Epidermal melanocyte (primary cell): ENCODE measurements around the gene SULF2.

Experiments used
- DNase-seq: peaks from one replicate; pipeline ENCODE4 v3.0.0; 2011; ENCODE audit warnings: low spot score; ENCODE audit not compliant: insufficient read length

The SULF2 gene

DNA sequence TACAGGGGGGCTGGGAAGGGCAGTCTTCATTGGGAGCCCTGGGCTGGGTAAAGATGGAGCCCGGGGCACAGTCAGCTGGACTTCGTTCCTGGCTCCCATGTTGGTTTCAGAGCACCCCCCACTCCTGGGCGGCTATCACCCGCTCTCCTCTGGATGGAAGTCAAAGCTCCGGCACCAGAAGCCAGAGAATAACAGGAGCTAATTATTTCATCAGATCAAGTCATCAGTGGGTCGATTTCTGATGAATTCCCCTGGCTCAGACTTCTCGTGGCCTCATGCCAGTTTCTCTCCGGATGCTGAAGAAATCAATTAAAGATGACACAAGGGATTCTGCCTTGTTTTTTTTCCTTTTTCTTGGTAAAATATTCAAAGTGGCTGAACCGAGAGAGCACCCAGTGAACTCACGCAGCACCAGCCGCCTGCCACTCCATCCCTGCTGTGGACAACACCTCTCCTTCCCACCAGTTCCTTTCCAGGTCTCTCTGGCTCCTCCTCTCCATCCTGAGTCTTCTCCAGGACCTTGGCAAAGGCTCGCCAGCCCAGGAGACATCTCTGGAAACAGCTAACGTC lies 22.5 kb downstream of the SULF2 start:
- no peak for DNase-seq

DNA sequence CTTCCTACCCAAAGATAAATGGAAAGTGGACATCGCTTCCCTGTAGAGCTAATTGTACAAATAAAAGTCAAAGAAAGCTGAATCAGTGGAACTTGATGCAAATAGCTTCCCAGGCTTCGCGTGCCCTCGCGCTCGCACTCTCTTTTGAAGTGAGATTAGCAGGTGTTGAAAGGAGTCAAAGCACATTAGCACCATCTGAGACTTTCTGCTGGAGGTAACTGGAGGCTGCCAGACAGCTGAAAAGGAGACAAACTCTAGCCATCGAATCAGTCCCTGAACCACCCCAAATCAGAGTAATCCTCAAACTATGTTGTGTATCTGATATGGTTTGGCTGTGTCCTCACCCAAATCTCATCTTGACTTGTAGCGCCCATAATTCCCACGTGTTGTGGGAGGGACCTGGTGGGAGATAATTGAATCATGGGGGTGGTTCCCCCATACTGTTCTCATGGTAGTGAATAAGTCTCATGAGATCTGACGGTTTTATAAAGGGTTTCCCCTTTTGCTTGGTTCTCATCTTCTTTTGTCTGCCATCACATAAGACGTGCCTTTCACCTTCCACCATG lies 23.7 kb downstream of the SULF2 start:
- no peak for DNase-seq

DNA sequence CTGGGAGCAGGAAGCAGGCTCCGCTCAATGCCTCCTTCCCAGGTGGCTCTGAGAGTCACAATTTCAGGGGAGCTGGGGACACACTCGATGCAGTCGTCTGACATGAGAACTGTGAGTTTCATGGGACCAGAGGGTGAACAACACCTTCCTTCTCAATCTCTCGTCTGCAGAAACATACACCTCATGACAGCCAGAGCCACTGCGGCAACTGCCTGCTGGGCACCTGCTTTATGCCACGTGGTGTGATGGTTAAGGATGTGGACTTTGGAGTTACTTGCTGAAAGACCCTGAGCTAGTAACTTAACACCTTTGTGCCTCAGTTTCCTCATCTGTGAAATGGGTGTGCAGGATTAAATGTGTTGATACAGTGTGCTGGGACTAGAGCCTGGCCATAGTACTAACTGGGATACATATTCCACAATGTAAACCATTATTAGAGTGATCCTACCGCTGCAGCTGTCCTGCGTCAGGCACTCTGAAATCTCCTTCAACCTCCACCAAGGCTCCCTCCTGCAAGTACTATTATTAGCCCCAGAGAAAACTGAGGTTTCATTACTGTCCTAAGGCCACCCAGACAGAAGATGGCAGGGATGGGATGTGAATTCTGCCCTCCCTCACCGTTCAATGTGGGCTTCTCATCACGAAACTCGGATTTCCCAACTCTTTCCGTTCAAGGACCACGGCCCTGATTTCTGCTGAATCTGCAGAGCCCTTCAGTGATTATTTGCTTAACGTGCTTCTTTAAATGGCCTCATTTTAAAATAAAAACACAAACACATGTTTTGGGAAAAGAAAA lies 24.4 kb downstream of the SULF2 start:
- no peak for DNase-seq

DNA sequence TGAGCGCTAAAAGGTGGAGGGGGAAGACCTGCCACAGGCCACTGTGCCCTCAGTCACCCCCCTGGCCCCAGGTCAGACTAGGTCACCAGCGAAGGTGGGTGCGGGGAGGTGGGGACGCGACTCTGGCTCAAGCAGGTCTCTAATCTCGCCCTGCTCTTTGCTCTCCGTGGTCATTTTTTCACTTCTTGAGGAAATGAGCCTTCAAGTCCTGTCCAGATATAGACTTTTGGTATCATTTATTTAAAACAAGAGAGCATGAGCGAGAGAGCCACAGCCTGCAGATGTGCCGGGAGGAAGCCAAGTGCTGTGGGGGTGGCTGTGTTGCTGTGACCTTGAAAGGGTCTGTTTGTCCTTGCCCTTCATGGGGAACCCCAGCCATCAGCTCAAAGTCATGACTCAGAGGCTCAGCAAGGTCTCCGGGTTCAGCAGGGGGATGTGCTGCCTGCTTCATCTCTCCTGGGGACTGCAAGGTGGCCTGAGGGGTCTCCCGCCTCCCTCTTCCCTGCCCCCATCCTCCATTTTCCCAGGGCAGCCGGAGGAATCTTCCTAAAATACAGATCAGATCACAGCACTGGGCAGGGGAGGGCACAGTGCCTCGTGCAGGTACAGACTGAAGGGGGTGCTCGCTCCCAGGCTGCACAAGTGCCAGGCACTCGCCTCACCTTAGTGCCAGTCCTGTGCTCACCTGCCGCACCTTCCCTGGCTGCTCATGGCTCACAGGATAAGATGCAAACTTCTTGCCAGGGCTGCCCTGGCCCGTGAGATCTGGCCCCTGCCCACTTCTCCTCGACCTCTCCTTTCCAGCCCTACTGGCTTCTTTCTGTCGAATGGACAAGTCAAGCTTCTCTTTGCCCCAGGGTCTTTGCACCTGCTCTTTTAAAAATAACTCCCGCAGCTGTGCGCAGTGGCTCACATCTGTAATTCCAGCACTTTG lies 26.5 kb downstream of the SULF2 start:
- DNase-seq: no peak

DNA sequence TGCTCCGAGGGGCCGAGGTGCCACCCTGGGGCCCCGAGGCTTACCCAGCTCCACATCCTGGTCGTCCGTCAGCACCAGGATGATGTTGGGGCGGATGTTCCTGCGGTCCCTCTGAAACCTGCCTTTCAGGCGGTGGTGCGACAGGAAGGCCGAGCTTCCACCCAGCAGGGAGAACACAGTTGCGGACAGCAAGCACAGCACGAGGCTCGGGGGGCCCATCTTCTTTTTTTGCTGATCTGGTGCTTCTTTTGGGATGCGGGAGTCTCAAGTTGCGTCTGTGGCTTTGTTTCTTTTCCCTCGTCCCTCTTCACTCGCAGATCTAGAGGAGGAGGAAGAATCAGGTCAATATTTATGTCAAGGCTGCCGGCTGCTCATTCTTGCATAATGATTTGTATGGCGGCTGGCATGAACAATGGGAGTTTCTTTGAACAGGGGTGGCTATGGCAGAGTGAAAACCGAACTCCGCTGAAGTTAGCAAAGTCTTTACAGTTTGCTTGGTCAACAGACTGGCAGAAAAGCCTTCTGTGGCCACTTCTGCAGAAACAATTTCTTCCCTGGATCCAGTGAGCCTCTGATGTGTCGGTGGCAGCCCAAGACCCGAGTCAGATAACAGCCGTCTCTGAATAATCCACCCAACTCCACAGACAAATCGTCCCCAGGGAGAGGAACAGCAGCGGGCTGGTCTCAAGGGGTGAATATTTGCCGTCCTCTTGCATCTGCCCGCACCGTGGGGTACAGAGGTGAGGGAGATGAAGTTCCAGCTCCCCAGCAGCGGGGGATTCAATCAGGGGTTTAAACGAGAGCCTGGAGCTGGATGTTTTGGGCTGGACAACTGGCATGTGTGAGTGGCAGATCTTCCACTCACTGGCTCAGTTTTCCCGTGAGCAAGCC lies 27.9 kb downstream of the SULF2 start:
- no peak for DNase-seq

DNA sequence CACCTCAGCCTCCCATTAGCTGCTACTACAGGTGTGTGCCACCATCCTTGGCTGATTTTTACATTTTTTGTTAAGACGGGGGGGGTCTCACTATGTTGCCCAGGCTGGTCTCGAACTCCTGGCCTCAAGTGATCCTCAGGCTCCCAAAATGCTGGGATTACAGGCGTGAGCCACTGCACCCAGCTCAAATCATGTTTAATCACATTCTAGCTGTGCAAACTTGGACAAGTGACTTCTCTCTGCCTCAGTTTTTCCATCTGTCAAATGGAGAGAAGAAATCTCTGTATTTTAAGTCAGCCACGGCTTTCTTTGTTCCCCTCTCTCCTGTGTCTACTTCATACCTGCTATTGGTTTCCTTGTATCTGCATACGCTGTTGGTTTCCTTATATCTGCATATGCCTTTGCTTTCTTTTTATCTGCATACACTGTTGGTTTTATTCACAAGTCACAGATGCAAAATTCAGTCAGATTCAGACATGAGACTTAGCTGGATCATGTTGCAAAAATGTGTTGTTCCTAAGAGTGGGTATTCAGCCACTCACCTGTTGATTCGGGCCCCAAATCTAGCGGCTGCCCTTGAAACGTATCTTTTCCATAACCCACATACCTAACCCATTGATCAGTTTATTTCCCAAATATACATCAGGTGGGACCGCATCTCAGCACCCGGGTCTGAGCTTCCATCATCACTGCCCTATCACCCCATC lies 30.2 kb downstream of the SULF2 start:
- DNase-seq: no peak

DNA sequence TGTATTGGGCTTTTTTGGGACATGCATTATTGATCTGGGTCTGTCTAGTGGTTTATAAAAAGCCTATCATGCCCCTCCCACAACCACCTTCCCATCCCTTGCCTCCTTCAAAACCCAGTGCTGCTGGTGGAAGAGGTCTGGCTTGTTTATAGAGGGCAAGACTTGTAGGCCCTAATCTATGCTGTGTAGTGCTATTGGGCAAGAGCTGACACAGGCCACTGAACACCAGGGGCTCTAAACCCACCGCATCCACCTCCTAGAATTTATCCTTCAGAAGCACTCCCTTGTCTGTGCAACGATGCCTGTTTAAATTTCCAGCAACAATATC lies 30.9 kb downstream of the SULF2 start:
- no peak for DNase-seq

DNA sequence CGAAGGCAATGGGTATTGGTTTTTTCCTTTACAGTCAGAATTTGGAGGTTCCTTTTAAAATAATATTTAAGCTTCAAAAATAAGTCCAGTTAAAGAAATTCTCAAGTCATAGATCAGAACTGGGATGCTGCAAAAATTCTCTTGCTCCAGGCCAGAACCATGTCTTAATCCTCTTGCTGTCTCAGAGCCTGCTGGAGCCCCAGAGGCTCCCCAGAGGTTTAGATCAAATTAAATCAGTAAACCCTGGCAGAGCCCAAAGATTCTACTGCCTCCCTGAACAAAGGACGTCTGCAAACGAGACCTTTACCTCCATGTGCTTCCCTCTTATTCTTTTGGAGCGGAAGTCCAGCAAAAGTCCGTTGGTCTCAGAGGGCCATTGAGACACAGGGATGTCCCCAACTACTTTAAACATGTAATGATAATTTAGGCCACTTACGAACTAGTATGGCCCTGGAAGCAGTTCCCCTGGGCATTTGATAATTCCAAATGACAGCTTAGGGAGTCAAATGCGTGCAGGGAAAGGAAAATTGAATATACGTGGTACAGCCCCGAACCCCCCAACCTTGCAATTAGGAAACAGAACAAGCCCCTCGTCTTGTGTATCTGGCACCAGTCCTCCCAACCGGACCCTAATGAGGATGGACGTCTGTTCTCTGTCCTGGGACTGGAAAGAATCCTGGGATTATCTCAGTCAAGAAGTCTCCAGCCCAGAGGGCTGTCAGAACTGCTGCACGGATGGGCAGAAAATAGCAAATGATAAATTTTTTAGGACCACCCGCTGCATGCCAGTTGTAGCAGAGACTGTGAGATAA lies 31.5 kb downstream of the SULF2 start:
- DNase-seq: no peak

DNA sequence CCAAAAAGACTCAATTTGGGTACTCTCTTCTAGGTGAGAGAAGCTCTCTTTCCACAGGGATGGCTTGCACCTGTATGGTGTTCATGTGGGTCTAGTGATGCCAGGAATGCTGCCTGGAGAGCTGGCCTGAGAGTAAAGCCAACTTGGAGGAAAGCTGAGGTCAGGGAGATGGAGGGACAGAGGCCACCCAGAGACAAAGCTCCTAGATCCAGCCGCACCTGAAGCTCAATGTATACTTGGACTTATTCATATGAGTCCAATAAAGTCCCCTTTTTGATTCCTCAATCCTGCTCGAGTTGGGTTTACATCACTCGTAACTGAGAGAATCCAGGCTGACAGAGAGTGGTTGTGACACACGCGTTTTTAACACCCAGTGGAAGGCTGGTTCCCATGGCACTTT lies 33.8 kb downstream of the SULF2 start:
- no peak for DNase-seq

DNA sequence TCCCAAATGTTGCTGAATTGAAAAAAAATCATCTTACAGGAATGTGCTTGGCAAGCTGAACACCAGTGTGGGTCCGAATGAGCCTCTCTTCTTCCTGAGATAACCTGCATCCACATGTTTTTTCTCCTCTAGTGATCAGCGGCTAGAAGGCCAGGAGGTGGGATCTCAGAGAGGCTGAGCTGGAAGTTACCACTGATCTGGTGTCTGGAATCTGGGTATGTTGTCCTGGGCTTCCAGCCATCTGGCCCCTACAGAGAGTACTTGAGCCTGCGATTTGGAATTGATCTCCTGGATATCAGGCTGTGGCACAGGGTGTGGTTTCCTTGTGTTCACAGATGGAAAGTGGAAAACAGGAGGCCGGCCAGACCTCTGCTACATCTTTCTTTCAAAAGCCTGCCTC lies 35.9 kb downstream of the SULF2 start:
- no peak for DNase-seq

DNA sequence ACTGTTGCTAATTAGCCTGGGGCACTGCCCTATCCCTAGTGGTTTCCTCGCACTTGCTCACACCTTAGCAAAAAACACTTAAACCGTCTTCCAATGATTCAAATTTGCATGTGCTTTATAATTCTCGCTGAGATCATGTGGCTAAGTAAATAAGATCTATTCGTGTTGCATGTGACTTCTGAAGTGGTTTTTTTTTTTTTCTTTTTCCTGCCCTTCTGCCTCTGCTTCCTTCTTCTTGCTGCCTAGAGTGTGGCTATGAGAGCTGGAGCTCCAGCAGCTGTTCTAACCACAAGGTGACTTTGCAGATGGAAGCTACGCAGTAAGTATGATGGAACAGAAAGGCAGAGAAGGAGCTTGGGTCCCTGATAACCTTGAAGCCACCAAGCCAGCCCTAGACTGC lies 36.5 kb downstream of the SULF2 start:
- DNase-seq: no peak

DNA sequence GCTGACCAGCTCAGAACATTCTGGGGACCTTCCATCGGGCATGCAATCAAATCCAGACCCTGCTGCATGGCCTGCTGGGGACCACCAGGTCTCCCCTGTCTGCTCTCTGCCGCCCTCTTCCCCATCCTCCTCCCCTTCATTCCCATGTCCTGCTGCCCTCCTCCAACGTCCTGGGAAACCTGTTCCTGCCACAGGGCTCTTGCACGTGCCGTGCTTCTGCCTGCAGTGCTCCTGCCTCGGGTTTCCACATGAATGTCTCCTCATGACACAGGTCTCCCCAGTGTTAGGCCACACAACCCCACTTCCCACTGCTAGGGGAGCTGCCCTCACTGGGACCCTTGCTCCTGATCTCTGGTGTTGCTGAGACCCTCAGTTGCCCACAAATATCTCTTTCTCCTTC lies 37.2 kb downstream of the SULF2 start:
- no peak for DNase-seq

DNA sequence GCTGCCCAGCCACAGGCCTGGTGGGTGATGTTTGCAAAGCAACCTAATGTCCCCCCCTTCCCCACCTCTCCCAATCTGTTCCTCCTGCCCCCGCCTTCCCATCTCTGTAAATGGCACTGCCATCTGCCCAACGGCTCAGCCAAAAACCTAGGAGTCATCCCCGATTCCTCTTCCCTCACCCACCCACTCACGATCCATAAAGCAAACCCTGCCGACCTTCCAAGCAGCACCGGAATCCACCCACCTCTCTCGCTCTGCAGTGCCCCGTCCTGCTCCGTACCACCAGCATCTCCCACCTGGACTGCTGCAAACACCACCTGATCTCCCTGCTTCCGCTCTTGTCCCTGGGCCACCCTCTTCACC lies 37.6 kb downstream of the SULF2 start:
- no peak for DNase-seq

DNA sequence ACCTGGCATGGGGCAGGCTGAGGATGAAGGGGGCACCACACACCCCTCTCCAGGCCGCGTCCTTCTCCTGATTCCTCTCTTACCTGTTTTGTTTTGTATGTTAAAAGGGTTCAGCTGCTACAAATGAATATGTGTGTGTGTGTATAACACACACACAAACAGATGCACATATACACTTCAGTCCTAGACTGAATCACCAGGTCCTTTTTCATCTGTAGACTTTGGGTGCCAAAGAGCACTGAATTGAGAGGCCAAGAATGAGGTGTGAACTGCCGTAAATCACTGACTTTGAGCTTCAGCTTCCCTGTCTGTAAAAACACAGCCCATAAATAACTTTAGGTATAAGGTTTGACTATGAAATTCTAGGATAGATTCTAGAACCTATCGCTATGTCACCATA lies 40.5 kb downstream of the SULF2 start:
- no peak for DNase-seq

DNA sequence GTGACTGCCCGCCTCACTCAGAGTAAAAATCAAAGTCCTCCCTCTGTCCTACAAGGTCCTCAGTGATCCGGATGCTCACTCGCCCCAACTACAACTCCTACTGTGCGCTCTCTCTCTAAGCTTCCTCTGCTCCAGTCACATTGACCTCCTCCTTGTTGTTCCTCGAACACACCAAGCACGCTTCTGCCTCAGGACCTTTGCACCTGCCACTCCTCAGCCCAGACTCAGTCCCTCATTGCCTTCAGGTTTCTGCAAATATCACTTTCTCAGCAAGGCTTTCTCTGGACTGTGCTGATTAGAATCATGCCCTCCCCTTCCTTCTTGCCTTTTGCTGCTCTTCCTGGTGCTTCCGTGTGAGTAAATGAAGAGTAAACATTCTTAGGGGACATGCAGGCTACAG lies 41.6 kb downstream of the SULF2 start:
- no peak for DNase-seq

DNA sequence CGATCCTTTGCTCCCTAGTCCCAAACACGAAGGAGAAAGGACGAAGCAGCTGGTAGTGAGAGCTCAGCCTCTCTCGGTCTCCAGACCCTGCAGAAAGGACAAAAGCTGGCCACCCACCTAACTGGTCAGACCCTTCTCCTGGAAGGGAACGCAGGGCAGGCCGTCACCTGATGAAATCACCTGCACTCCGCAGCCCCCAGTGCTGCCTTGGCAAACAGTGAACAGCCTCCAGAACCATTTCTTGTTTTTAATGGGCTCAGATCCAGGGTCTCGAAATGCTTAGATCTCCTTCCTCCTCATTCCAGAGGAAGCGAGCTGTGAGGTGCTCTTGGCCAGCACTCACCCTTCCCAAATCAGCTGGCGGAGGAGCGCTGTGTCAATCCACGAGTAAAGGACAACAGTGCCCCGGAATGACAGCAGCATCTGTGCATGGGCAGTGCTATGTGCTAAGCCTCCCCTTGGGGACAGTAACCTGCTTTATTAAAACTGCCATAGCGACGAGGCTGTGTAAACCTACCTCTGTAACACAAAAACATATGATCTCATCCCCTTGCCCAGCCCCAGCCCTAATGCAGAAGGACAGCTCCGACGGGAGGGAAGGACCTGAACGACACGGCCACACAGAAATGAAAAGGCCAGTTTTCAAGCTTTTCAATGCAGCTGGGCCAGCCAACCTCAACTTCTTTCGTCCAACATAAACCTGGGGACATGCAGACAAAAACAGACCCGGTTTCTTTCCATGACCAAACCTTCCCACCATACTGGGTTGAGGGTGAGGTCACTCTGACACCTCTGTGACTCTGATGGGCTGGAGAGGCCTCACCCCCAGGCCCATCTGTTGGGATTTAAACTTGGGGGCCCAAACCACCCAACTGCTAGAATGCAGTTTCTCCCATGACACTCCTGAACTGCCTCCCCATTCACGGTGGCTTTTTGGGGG lies 43.3 kb downstream of the SULF2 start:
- no peak for DNase-seq

DNA sequence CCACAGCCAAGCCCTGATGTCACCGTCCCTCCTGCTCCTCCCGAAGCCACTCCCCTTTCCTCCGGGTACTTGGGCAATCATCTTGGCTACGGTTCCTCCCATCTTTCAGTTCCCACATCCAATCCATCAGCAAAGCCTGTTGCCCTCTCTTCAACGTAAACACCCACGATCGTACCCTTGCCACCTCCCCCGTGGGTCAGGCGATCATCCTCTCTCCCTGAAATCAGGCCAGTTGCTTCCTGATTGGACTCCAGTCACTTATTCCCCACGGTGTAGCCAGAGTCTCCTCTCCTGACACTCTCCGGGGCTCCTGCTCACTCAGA lies 44.5 kb downstream of the SULF2 start:
- DNase-seq: no peak

DNA sequence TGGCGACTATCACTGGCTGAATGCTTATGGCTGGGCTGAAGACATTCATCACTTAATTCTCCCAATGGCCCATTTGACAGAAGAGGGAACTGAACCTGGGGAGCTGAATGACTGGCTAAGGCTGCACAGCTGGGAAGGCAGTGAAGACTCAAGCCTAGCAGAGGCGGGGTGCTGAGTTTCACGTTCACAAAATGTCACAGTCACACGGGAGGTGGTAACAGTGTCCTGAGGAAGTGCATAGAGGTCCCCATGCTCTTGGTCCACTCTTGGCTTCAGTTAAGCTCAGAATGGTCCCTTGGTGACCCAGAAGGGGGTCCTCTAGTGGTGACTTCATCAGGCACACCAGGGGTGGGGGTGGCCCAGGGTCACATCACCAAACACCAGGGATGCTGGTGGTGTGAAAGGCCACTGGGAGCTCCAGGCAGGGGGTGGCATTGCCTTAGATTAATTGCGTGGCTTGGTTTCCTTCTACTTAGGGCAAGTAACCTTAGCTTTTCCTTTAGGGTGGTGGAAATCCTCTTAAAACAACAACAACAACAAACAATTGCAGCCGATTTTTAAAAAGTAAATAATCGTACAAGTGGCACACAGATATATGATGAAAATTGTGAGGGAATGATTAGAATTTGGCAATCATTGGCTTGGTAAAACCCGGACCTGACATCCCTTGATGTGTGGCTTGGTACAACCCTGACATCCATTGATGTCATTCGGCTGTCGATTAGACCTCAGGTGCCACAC lies 45.0 kb downstream of the SULF2 start:
- DNase-seq: no peak
